ENCODE results near the gene RNASE9. TPM values are rescaled to one million over a fixed set of nuclear protein-coding genes. Genes with fewer than 3 reads are reported as not detected.

Gene RNASE9
- total and polyA plus RNA-seq, 2 donors (not counting 1 experiment from before 2014, with no cell fraction given) = not detected

GRCh38 chr14:20608383-20609110 lies 47.7 kb upstream of the RNASE9 start:
- Histone ChIP-seq H3K4me1 (ENCODE audit: control insufficient read depth, extremely low read depth, insufficient read depth, low read length) (no peaks in the 10 kb centered on the region), H3K36me3 (ENCODE audit: control insufficient read depth, insufficient read depth, low read length) (no peaks in the 10 kb centered on the region), H3K27ac (ENCODE audit: insufficient read depth, low read length) (no peak overlapping the region), H3K4me2 (ENCODE audit: extremely low read depth, insufficient read depth, low read length) (no peak overlapping the region), H3K79me2 (ENCODE audit: control insufficient read depth, insufficient read depth, low read length) (no peaks in the 10 kb centered on the region), H3K9ac (ENCODE audit: insufficient read depth, low read length) (no peak overlapping the region), H3K27me3 (ENCODE audit: control insufficient read depth, insufficient read depth, low read length) (no peaks in the 10 kb centered on the region), H3K4me3 (replicated peaks in 1 of 4; ENCODE audit: control extremely low read depth in 1 of 4, insufficient read depth in 1 of 4, low read depth in 3 of 4, low read length in 4 of 4) (no peak overlapping the region), H3K9me3 (ENCODE audit: control insufficient read depth, insufficient read depth, low read depth, low read length) (no peaks in the 10 kb centered on the region), H4K20me1 (ENCODE audit: control insufficient read depth, extremely low read depth, insufficient read depth, low read length) (no peaks in the 10 kb centered on the region), H2AFZ (ENCODE audit: low read length) (no peak overlapping the region)
- no peak for TF ChIP-seq EZH2 (IDR thresholded peaks at IDR 0.05; ENCODE audit: low read length, missing control alignments)
- no peak for TF ChIP-seq CTCF (conservative IDR thresholded peaks at IDR 0.05 in 1 of 2, IDR thresholded peaks at IDR 0.05 in 1 of 2; ENCODE audit: low read depth in 1 of 2, low read length in 2 of 2)
- DNase-seq (ENCODE audit: low read depth in 2 of 2) = no peak

- TF ChIP-seq EZH2 (IDR thresholded peaks at IDR 0.05; ENCODE audit: low read length, missing control alignments) (no peak), CTCF (conservative IDR thresholded peaks at IDR 0.05 in 1 of 2, IDR thresholded peaks at IDR 0.05 in 1 of 2; ENCODE audit: low read depth in 1 of 2, low read length in 2 of 2) (no peak)
Observed at GRCh38 chr14:20607617-20608016, 46.8 kb upstream of the RNASE9 start.

GRCh38 chr14:20606902-20607242 lies 46.0 kb upstream of the RNASE9 start:
- Histone ChIP-seq H3K79me2 (ENCODE audit: control insufficient read depth, insufficient read depth, low read length) (no peaks in the 10 kb centered on the region), H3K9ac (ENCODE audit: insufficient read depth, low read length) (no peak overlapping the region), H3K36me3 (ENCODE audit: control insufficient read depth, insufficient read depth, low read length) (no peaks in the 10 kb centered on the region), H4K20me1 (ENCODE audit: control insufficient read depth, extremely low read depth, insufficient read depth, low read length) (no peaks in the 10 kb centered on the region), H3K4me2 (ENCODE audit: extremely low read depth, insufficient read depth, low read length) (no peak overlapping the region), H3K27me3 (ENCODE audit: control insufficient read depth, insufficient read depth, low read length) (no peaks in the 10 kb centered on the region), H3K4me1 (ENCODE audit: control insufficient read depth, extremely low read depth, insufficient read depth, low read length) (no peaks in the 10 kb centered on the region), H3K4me3 (replicated peaks in 1 of 4; ENCODE audit: control extremely low read depth in 1 of 4, insufficient read depth in 1 of 4, low read depth in 3 of 4, low read length in 4 of 4) (no peak overlapping the region), H3K9me3 (ENCODE audit: control insufficient read depth, insufficient read depth, low read depth, low read length) (no peaks in the 10 kb centered on the region), H2AFZ (ENCODE audit: low read length) (no peak overlapping the region), H3K27ac (ENCODE audit: insufficient read depth, low read length) (no peak overlapping the region)
- TF ChIP-seq EZH2 (IDR thresholded peaks at IDR 0.05; ENCODE audit: low read length, missing control alignments) = no peak
- TF ChIP-seq CTCF (conservative IDR thresholded peaks at IDR 0.05 in 1 of 2, IDR thresholded peaks at IDR 0.05 in 1 of 2; ENCODE audit: low read depth in 1 of 2, low read length in 2 of 2) = no peak
- DNase-seq (ENCODE audit: low read depth in 2 of 2) = no peak

More at GRCh38 chr14:20607617-20608016, 46.8 kb upstream of the RNASE9 start:
- no peak for DNase-seq (ENCODE audit: low read depth in 2 of 2)
- Histone ChIP-seq H3K4me3 (replicated peaks in 1 of 4; ENCODE audit: control extremely low read depth in 1 of 4, insufficient read depth in 1 of 4, low read depth in 3 of 4, low read length in 4 of 4) (no peak overlapping the region), H3K9me3 (ENCODE audit: control insufficient read depth, insufficient read depth, low read depth, low read length) (no peaks in the 10 kb centered on the region), H3K4me2 (ENCODE audit: extremely low read depth, insufficient read depth, low read length) (no peak overlapping the region), H3K27me3 (ENCODE audit: control insufficient read depth, insufficient read depth, low read length) (no peaks in the 10 kb centered on the region), H4K20me1 (ENCODE audit: control insufficient read depth, extremely low read depth, insufficient read depth, low read length) (no peaks in the 10 kb centered on the region), H3K9ac (ENCODE audit: insufficient read depth, low read length) (no peak overlapping the region), H3K79me2 (ENCODE audit: control insufficient read depth, insufficient read depth, low read length) (no peaks in the 10 kb centered on the region), H3K4me1 (ENCODE audit: control insufficient read depth, extremely low read depth, insufficient read depth, low read length) (no peaks in the 10 kb centered on the region), H3K27ac (ENCODE audit: insufficient read depth, low read length) (no peak overlapping the region), H2AFZ (ENCODE audit: low read length) (no peak overlapping the region), H3K36me3 (ENCODE audit: control insufficient read depth, insufficient read depth, low read length) (no peaks in the 10 kb centered on the region)

All from fibroblast of lung (primary cell).